DND-41 (cell line): ENCODE measurements around the gene CYB561A3.

Source experiments
- ATAC-seq: fragments of 200-7000 bp; cut with Tn5 transposase; 3 replicates; pipeline ENCODE4 v1.9.1; 2021; ENCODE audit warnings: low read depth; ENCODE audit not compliant: insufficient read depth
- DNase-seq: peaks from one replicate; pipeline ENCODE4 v3.0.0-alpha.2; 2020
- H2AFZ ChIP-seq: 2 replicates; pipeline ENCODE4 v1.6.0; 2012; ENCODE audit warnings: low read depth, low read length
- H3K27ac ChIP-seq: 2 replicates; pipeline ENCODE4 v1.5.1; 2012; ENCODE audit warnings: low read length, inconsistent platforms
- H3K27me3 ChIP-seq: fragments of 200-600 bp; sonication (generic); 2 replicates; pipeline ENCODE4 v1.6.0; 2012; ENCODE audit warnings: low read length, mild to moderate bottlenecking, inconsistent platforms; ENCODE audit not compliant: insufficient read depth, poor library complexity
- H3K36me3 ChIP-seq: 2 replicates; pipeline ENCODE4 v1.5.1; 2012; ENCODE audit warnings: low read length, inconsistent platforms; ENCODE audit not compliant: insufficient read depth
- H3K4me1 ChIP-seq: 2 replicates; pipeline ENCODE4 v1.5.1; 2012; ENCODE audit warnings: mild to moderate bottlenecking, low read length; ENCODE audit not compliant: insufficient read depth
- H3K4me2 ChIP-seq: 2 replicates; pipeline ENCODE4 v1.6.0; 2012; ENCODE audit warnings: mild to moderate bottlenecking, moderate library complexity, low read length, inconsistent platforms; ENCODE audit not compliant: insufficient read depth
- H3K4me3 ChIP-seq, 2 experiments: fragments of 200-600 bp in 1 of 2; shearing (Covaris generic) in 1 of 2; 2 replicates each; pipeline ENCODE4 v1.5.1; 2012 to 2016; ENCODE audit warnings: inconsistent platforms in 2 of 2, low read length in 2 of 2, mild to moderate bottlenecking in 2 of 2, low read depth in 1 of 2, moderate library complexity in 1 of 2
- H3K79me2 ChIP-seq: 2 replicates; pipeline ENCODE4 v1.6.0; 2012; ENCODE audit warnings: low read length, inconsistent platforms; ENCODE audit not compliant: insufficient read depth
- H3K9ac ChIP-seq: 2 replicates; pipeline ENCODE4 v1.6.0; 2012; ENCODE audit warnings: low read depth, mild to moderate bottlenecking, inconsistent platforms, low read length, moderate library complexity
- H3K9me3 ChIP-seq: 2 replicates; pipeline ENCODE4 v1.5.1; 2012; ENCODE audit warnings: low read length, moderate library complexity, mild to moderate bottlenecking, inconsistent platforms; ENCODE audit not compliant: insufficient read depth, severe bottlenecking
- H4K20me1 ChIP-seq: 2 replicates; pipeline ENCODE4 v1.6.0; 2012; ENCODE audit warnings: low read length; ENCODE audit not compliant: insufficient read depth
- CTCF ChIP-seq: IDR thresholded peaks from 2 replicates; pipeline ENCODE4 v1.5.1; 2012; ENCODE audit warnings: borderline replicate concordance, low read length, moderate library complexity, mild to moderate bottlenecking; ENCODE audit not compliant: poor library complexity, severe bottlenecking; ENCODE audit errors: extremely low read depth
- EZH2 ChIP-seq: IDR thresholded peaks from 3 replicates; pipeline ENCODE4 v1.6.1; 2012; ENCODE audit warnings: borderline replicate concordance, low read depth, mild to moderate bottlenecking, moderate library complexity, low read length, inconsistent platforms; ENCODE audit not compliant: severe bottlenecking

Gene CYB561A3

GRCh38 chr11:61336171-61336935, 25.3 kb downstream of the CYB561A3 start:
- peak overlapping the region; percentile 26 for H3K4me2 ChIP-seq
- peak overlapping the region; percentile 82 for H3K27ac ChIP-seq
- peaks cover 2% of the 10 kb centered on the region for H3K36me3 ChIP-seq
- TF ChIP-seq CTCF (peak; percentile 99), EZH2 (no peak)
- H4K20me1 ChIP-seq, result peaks cover 8% of the 10 kb centered on the region; the same call in 1 of the 2 replicates
- H3K4me3 ChIP-seq, result no peak overlapping the region
- no peaks in the 10 kb centered on the region for H3K9me3 ChIP-seq
- H2AFZ ChIP-seq, result peak overlapping the region; percentile 94
- DNase-seq (peak; percentile 88), ATAC-seq (peak; percentile 67)
- H3K79me2 ChIP-seq, result peaks cover 23% of the 10 kb centered on the region
- H3K27me3 ChIP-seq, result no peaks in the 10 kb centered on the region
- H3K4me1 ChIP-seq, result peaks cover 43% of the 10 kb centered on the region
- H3K9ac ChIP-seq, result peak overlapping the region; percentile 37

DNA sequence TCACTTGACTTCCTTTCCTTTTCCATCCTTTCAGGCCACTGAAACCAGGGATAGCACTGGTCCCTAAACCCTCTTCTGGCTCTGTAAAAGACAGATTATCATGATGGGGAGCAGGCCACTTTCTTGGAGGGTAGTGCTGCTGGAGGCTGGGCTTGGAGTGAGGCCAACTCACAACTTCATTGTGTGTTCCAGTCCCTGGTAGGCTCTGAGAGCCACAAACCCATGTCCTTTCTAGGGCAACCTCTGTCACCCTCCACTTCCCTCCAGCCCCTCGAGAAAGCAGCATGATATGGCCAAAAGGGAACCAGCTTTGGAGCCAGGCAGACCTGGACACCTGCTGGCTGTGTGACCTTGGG, 26.3 kb downstream of the CYB561A3 start:
- Histone ChIP-seq H3K27ac (peak overlapping the region; percentile 38; the same call in 1 of the 2 replicates), H4K20me1 (peaks cover 16% of the 10 kb centered on the region; the same call in 1 of the 2 replicates), H3K4me1 (peaks cover 52% of the 10 kb centered on the region), H3K27me3 (no peaks in the 10 kb centered on the region), H3K4me3 (no peak overlapping the region), H3K9me3 (no peaks in the 10 kb centered on the region), H2AFZ (no peak overlapping the region; the same call in 1 of the 2 replicates), H3K9ac (peak overlapping the region; percentile 7; the same call in 1 of the 2 replicates), H3K79me2 (peaks cover 33% of the 10 kb centered on the region), H3K36me3 (peaks cover under 1% of the 10 kb centered on the region; the same call in 1 of the 2 replicates), H3K4me2 (no peak overlapping the region)
- DNase-seq (no peak), ATAC-seq (no peak)
- no peak for TF ChIP-seq EZH2

- H3K27me3 ChIP-seq, result no peaks in the 10 kb centered on the region
- H3K4me3 ChIP-seq, result peak overlapping the region in 1 of 2 experiments; percentile 64; a peak in 2 of 4 replicates
- peak overlapping the region; percentile 98 for H3K9ac ChIP-seq
- peak overlapping the region; percentile 86; the same call in 1 of the 2 replicates for H3K4me2 ChIP-seq
- peaks cover 19% of the 10 kb centered on the region; the same call in 1 of the 2 replicates for H4K20me1 ChIP-seq
- peak overlapping the region; percentile 88 for H3K27ac ChIP-seq
- H3K9me3 ChIP-seq, result no peaks in the 10 kb centered on the region
- peaks cover 39% of the 10 kb centered on the region for H3K79me2 ChIP-seq
- DNase-seq (no peak), ATAC-seq (no peak)
- H3K4me1 ChIP-seq, result peaks cover 57% of the 10 kb centered on the region
- peaks cover 7% of the 10 kb centered on the region for H3K36me3 ChIP-seq
- no peak for TF ChIP-seq CTCF
- H2AFZ ChIP-seq, result peak overlapping the region; percentile 78; the same call in 1 of the 2 replicates
Observed at GRCh38 chr11:61334434-61335354, 27.0 kb downstream of the CYB561A3 start.
